ENCODE results near the gene EML6. TPM values are rescaled to one million over a fixed set of nuclear protein-coding genes. Genes with fewer than 3 reads are reported as not detected.

EML6 gene
- polyA plus RNA-seq, 6 donors from 2014 or later: 0.04 to 0.56 (median 0.18) TPM; not detected in 1

DNA sequence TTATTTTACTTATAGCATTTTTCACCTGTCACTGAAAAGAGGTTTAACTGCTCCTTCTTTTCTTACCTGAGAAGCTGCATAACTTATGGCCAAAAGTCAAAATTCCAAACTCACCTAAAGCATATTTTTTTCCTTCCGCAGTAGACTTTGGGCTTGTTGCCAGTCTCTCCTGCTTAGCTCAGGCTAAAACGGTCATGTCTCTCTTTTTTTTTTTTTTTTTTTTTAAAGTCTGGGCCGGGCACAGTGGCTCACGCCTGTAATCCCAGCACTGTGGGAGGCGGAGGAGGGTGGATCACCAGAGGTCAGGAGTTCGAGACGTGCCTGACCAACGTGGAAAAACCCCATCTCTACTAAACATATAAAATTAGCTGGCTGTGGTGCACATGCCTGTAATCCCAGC lies 213.3 kb downstream of the EML6 start:
- Mint-ChIP-seq H3K4me1 (peaks cover 0 to 2% (median 0%) of the 10 kb centered on the region in 3 donors), H3K4me3 (no peak overlapping the region), H3K36me3 (no peaks in the 10 kb centered on the region), H3K27me3 (no peaks in the 10 kb centered on the region), H3K9me3 (peaks cover 0 to 16% (median 8%) of the 10 kb centered on the region in 7 donors), H3K27ac (no peak overlapping the region)
- no peak for DNase-seq
- no peak for ATAC-seq (ENCODE audit: low read depth in 2 of 2)

DNA sequence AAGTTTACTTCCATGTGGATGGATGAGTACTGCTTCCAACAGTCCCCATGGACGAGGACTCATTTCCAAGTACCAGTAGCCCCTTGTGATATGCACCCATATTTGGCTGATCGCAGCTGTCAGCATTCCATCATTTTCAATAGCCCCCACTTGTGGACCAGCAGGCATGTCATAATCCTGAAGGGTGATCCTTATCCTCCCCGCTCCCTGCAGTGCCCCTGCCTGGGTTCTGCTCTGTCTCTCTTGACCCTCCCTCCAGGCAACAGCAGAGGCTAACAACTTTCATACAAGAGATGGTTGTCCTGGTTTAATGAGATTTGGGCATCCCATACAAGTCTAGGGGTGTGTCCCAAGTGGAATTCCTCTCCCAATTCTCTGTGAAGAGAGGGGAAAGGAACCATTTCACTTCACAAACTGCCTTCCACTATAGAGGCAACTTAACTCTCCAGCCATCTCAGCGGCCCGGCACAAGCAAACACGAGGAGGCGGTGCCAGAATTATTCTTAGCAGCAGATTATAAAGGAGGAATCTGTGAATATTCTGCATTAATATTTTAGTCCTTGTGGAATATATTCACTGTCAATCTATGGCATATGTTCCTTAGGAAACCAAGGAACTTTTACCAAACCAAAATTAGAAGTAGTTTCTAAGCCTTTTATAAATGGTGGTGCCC lies 216.1 kb downstream of the EML6 start:
- H3K27me3 Mint-ChIP-seq: no peaks in the 10 kb centered on the region
- no peak overlapping the region for H3K27ac Mint-ChIP-seq
- H3K4me1 Mint-ChIP-seq: peaks cover 0 to 2% (median 0%) of the 10 kb centered on the region in 3 donors
- DNase-seq (no peak), ATAC-seq (ENCODE audit: low read depth in 2 of 2) (no peak)
- no peak overlapping the region for H3K4me3 Mint-ChIP-seq
- H3K36me3 Mint-ChIP-seq: no peaks in the 10 kb centered on the region
- H3K9me3 Mint-ChIP-seq: peaks cover 0 to 16% (median 8%) of the 10 kb centered on the region in 7 donors

DNA sequence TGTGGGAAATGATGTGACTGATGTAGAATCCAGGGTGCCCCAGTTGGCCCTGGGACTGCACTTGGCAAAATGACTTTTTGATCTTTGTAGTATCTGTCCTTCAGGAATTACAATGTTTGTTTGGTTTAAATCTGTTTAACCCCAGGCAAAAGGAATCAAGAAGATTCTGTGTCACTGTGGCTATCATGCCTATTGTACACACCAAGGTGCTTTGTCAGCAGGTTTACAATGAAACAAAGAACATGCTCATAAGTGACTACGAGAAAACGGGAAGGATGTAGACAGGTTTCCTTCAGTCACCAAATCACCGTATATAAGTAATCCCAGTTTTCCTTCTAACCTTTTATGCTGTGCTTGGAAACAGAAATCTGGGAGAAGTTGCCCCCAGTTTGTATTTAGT lies 217.3 kb downstream of the EML6 start:
- DNase-seq: no peak
- ATAC-seq (ENCODE audit: low read depth in 2 of 2): no peak
- Mint-ChIP-seq H3K27me3 (no peaks in the 10 kb centered on the region), H3K36me3 (no peaks in the 10 kb centered on the region), H3K9me3 (peaks cover 0 to 16% (median 8%) of the 10 kb centered on the region in 7 donors), H3K27ac (no peak overlapping the region), H3K4me3 (no peak overlapping the region), H3K4me1 (peaks cover 0 to 2% (median 0%) of the 10 kb centered on the region in 3 donors)

DNA sequence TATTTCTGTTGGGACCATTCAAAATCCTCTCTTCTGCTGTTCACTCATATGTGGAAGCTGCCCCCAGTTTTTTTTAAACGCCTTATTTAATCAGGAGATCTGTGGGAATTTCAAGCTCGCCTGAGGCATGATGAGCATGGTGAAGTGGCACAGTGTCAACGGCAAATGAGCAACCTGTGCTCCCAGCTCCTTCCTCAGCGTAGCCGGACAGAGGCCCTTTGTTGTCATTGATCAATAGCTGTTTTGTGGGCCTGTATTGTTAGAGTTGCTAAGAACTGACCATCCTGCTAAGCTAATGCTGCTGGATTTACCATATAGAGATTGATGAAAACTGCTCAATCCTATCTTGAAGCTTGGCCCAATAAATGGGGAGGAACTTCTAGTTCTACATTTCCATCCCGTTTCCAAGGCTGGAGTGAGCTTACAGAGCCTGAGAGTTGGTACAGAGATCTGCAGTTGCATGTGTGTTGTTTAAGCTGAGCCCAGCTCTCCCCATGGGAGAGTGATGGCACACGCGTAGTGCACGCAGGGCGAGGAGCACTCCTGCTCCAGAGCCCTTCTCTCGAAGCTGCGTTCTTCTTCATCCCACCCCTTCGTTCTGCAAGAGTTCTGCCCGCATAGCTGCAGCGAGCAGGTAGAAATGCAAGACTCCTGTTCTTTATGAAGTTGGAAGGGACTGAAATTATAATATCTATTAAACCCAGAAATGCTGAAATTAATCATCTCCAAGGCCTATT lies 218.0 kb downstream of the EML6 start:
- peaks cover 0 to 16% (median 8%) of the 10 kb centered on the region in 7 donors for H3K9me3 Mint-ChIP-seq
- no peak for ATAC-seq (ENCODE audit: low read depth in 2 of 2)
- no peaks in the 10 kb centered on the region for H3K36me3 Mint-ChIP-seq
- no peak overlapping the region for H3K4me3 Mint-ChIP-seq
- no peaks in the 10 kb centered on the region for H3K27me3 Mint-ChIP-seq
- no peak overlapping the region for H3K27ac Mint-ChIP-seq
- H3K4me1 Mint-ChIP-seq: peaks cover 0 to 2% (median 0%) of the 10 kb centered on the region in 3 donors
- no peak for DNase-seq

DNA sequence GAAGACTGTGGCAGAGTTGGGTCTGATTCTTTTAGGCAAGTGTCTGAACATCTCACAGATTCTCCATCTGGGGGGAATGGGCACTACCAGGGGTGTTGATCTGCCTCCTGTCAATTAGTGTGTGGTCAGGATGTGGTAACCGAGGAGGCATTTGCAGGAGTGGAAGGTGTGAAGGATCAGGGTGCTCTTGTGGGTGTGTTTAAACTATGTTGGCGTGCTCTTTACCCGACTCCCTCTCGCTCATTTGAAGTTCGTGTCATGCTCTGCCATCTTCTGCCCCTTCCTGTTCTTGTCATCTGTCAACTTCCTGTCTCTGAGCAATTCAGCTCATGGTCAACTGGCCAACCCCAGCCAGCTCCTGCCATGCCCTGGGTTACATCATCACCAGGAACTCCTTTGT lies 218.9 kb downstream of the EML6 start:
- peaks cover 0 to 16% (median 8%) of the 10 kb centered on the region in 7 donors for H3K9me3 Mint-ChIP-seq
- DNase-seq (no peak), ATAC-seq (ENCODE audit: low read depth in 2 of 2) (no peak)
- no peak overlapping the region for H3K27ac Mint-ChIP-seq
- H3K36me3 Mint-ChIP-seq: no peaks in the 10 kb centered on the region
- peaks cover 0 to 4% (median 0%) of the 10 kb centered on the region in 3 donors for H3K27me3 Mint-ChIP-seq
- no peak overlapping the region for H3K4me3 Mint-ChIP-seq
- H3K4me1 Mint-ChIP-seq: no peaks in the 10 kb centered on the region

DNA sequence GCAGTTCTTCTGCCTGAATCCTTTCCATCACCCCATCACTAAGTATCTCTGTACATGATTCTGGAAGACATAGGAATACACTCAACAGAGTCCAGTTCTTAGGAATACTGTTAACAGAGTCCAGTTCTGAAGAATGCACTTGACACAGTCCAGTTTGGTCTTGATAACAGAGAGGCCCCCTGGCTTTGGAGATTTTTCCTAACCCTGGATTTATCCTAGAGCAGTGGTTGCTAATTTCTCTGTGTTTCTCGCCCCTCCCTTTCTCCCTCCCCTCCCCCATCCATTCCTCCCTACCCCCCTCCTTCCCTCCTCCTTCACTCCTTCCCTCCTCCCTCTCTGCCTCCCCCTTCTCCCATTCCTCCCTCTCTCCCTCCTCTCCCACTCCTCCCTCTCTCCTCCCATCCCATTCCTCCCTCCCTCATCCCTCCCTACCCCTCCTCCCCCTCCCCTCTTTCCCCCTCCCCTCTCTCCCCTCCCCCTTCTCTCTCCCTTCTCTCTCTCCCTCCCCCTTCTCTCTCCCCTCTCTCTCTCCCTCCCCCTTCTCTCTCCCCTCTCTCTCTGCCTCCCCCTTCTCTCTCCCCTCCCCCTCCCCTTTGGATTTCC lies 221.4 kb downstream of the EML6 start:
- DNase-seq (no peak), ATAC-seq (ENCODE audit: low read depth in 2 of 2) (no peak)
- Mint-ChIP-seq H3K9me3 (peaks cover 0 to 1% (median 0%) of the 10 kb centered on the region in 7 donors), H3K4me1 (no peaks in the 10 kb centered on the region), H3K27me3 (peaks cover 0 to 10% (median 0%) of the 10 kb centered on the region in 3 donors), H3K36me3 (no peaks in the 10 kb centered on the region), H3K4me3 (no peak overlapping the region), H3K27ac (no peak overlapping the region)

DNA sequence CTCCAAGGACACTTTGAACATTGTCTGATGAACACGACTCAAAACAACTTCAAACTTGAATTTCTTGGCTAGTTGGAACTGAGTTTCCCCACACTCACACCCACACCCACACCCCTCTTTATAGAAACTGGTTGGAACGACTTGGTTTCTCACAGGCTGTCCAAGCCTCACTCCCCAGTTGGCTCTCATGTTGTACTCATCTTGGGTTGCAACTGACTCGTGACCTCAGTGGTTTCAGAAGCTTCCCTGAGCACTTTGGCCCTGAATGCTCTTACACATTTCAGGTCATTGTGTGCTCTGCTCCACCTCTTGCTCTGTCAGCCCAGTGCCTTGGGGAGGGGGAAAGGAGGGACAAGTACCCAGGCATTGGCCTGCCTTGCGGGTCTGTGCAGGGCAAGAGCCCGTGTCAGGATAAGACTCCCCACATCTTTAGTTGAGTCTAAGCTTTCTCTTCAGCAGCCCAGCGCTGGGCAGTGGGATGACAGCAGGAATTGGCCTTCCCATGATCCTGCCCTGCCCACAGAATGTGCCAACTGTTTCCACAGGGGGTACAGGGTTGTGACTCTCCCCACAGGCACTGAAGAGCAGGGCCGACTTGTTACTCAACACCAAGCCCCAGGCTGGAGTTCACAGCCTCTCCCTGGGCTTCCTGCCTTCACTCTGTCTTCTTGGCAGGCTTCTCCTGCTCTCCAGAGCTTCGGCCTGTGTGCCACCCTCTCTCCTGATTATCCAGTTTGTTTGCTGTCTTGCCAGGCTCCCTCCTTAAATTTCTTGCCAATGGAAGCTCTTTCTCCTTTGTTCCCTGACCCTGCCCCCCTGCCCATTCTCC lies 222.1 kb downstream of the EML6 start:
- peaks cover 0 to 10% (median 0%) of the 10 kb centered on the region in 3 donors for H3K27me3 Mint-ChIP-seq
- DNase-seq (no peak), ATAC-seq (ENCODE audit: low read depth in 2 of 2) (no peak)
- H3K4me3 Mint-ChIP-seq: peak overlapping the region in 2 of 8 donors; percentile 57 to 69
- H3K4me1 Mint-ChIP-seq: no peaks in the 10 kb centered on the region
- no peak overlapping the region for H3K27ac Mint-ChIP-seq
- H3K36me3 Mint-ChIP-seq: no peaks in the 10 kb centered on the region
- H3K9me3 Mint-ChIP-seq: peaks cover 0 to 2% (median 0%) of the 10 kb centered on the region in 7 donors

DNA sequence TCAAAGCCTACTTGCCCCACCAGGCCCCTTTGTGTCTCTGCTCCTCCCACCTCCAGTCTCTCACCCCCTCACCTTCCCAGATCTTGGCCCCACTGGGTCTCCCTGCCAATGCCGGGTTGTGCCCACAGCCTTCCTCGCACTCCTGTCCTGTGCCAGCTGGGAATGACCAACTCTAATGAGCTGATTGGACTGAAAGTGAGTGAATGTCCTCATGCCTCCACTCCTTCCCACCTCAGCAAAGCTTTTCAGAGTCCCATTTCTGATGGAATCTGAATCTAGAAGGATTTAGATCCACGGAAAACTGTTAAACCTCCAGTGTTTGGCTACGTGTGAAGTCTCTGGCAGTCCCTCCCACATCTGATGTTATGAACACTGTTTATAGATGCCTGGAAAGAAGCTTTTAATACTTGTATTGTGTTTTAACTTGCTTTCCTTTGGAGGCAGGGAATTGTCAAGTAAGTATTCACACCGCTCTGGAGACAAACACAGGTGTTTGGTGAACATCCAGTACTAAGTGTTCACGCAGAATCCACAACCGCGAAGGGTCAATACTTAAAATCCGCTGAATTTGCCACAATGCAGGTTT lies 222.9 kb downstream of the EML6 start:
- no peaks in the 10 kb centered on the region for H3K36me3 Mint-ChIP-seq
- H3K27me3 Mint-ChIP-seq: peaks cover 0 to 10% (median 0%) of the 10 kb centered on the region in 3 donors
- H3K27ac Mint-ChIP-seq: no peak overlapping the region
- peaks cover 0 to 2% (median 0%) of the 10 kb centered on the region in 7 donors for H3K9me3 Mint-ChIP-seq
- H3K4me3 Mint-ChIP-seq: no peak overlapping the region
- DNase-seq: no peak
- H3K4me1 Mint-ChIP-seq: no peaks in the 10 kb centered on the region
- no peak for ATAC-seq (ENCODE audit: low read depth in 2 of 2)

DNA sequence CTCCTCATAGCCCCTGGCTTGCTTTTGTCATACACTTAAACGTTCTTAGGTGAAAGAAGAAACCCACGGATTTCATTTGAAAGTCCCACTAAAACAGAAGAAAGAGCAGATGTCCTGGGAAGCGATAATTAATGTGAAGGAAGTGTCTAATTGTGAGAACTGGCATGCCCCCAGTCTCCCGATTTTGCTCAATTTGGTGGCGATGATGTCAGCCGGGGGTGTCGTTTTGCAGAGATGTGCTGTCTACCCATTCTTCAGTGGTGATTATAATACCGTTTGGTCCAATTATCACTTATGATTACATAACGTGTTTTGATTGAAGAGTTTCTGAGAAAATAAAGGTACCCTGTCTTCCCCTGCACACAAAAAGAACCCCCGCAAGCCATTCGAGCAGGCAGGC lies 223.7 kb downstream of the EML6 start:
- no peaks in the 10 kb centered on the region for H3K36me3 Mint-ChIP-seq
- no peak for ATAC-seq (ENCODE audit: low read depth in 2 of 2)
- H3K4me3 Mint-ChIP-seq: no peak overlapping the region
- no peaks in the 10 kb centered on the region for H3K4me1 Mint-ChIP-seq
- DNase-seq: no peak
- H3K27ac Mint-ChIP-seq: no peak overlapping the region
- peaks cover 0 to 10% (median 0%) of the 10 kb centered on the region in 3 donors for H3K27me3 Mint-ChIP-seq
- H3K9me3 Mint-ChIP-seq: peaks cover 0 to 2% (median 0%) of the 10 kb centered on the region in 7 donors

DNA sequence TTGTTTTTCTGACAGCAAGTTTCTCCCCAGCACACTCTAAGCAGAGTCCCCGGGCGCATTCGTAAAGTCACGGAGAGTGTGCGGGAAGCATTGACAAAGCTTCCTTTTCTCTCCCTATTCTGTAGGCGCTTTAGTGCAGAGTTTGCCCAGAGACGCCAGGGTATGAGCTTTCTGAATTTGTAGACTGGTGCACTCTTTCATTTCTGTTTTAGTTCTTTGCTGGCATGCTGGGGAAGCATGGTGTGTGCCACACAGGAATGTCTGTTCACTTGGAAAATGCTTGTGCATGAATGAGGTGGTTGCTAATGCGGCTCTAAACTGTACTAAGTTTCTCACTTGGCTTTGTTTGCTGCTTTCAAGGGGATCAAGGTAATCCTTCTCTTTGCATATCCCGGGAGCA lies 224.2 kb downstream of the EML6 start:
- H3K27me3 Mint-ChIP-seq: peaks cover 0 to 10% (median 0%) of the 10 kb centered on the region in 3 donors
- no peak overlapping the region for H3K27ac Mint-ChIP-seq
- no peaks in the 10 kb centered on the region for H3K4me1 Mint-ChIP-seq
- no peak overlapping the region for H3K4me3 Mint-ChIP-seq
- H3K9me3 Mint-ChIP-seq: peaks cover 0 to 2% (median 0%) of the 10 kb centered on the region in 7 donors
- no peaks in the 10 kb centered on the region for H3K36me3 Mint-ChIP-seq
- no peak for ATAC-seq (ENCODE audit: low read depth in 2 of 2)
- no peak for DNase-seq

DNA sequence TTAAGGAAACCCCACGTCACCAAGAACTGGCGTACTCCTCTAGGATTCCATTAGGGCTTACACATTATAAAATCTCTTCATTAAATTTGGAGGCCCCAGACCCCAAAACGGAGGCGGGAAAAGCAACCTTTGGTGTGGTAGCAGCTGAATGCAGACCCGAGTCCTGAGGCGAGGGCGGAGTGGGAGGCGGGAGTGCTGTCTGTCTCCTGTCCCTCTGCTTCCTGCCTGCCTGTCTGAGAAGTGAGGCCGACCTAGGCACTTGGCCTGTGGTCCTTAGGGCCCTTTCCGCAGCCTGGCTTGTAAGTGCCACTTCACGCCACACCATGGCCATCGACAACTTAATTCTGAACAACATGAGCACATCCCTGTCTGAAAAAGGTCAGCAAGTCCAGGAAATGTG lies 224.7 kb downstream of the EML6 start:
- ATAC-seq (ENCODE audit: low read depth in 2 of 2) (no peak), DNase-seq (no peak)
- Mint-ChIP-seq H3K27me3 (peaks cover 0 to 10% (median 0%) of the 10 kb centered on the region in 3 donors), H3K36me3 (no peaks in the 10 kb centered on the region), H3K4me1 (no peaks in the 10 kb centered on the region), H3K27ac (no peak overlapping the region), H3K4me3 (no peak overlapping the region), H3K9me3 (peaks cover 0 to 2% (median 0%) of the 10 kb centered on the region in 7 donors)

DNA sequence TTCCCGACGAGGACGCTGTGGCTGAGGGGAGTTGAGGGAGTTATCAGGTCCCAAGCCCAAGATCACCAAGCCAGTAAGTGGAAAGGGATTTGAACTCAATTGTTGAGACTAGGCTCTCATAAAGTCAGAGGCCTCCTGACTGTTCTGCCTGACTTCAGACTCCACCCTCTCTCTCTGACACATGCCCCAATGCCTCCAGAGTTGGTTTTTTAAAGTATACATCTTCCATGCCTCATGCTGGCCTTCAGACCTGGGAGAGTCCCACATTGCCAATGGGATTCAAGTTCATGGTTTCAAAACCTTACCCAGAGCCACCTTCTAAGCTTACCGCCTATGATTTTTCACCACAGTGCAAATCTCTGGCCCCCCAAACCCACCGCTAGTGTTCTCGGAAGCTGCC lies 226.0 kb downstream of the EML6 start:
- DNase-seq (no peak), ATAC-seq (ENCODE audit: low read depth in 2 of 2) (no peak)
- peaks cover 0 to 10% (median 0%) of the 10 kb centered on the region in 3 donors for H3K27me3 Mint-ChIP-seq
- no peaks in the 10 kb centered on the region for H3K36me3 Mint-ChIP-seq
- no peak overlapping the region for H3K27ac Mint-ChIP-seq
- H3K4me3 Mint-ChIP-seq: no peak overlapping the region
- H3K9me3 Mint-ChIP-seq: peaks cover 0 to 2% (median 0%) of the 10 kb centered on the region in 7 donors
- no peaks in the 10 kb centered on the region for H3K4me1 Mint-ChIP-seq

DNA sequence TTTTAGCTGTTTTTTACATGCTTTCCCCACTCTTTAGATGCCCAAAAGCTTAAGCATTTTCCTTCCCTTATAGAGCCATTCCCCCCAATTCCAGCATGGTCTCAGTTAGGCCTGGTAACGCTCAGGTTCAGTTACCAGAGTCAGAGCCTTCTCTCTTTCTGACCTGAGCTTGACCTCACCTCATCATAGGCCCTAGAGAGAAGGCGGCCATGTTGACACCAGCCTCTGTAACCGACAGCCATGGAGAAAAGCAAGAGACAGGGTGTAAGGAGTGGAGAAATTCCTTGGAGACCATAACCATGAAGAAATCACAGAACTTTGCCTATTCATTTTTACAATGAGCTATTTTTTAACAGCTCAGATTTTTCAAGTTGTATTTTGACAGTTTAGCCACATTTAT lies 227.3 kb downstream of the EML6 start:
- Mint-ChIP-seq H3K27me3 (peaks cover 0 to 10% (median 0%) of the 10 kb centered on the region in 3 donors), H3K36me3 (no peaks in the 10 kb centered on the region), H3K4me1 (no peaks in the 10 kb centered on the region), H3K4me3 (no peak overlapping the region), H3K27ac (no peak overlapping the region), H3K9me3 (peaks cover 0 to 2% (median 0%) of the 10 kb centered on the region in 7 donors)
- DNase-seq (no peak), ATAC-seq (ENCODE audit: low read depth in 2 of 2) (no peak)
